ENCODE measurements around the gene RUNX3.

Gene RUNX3

DNA sequence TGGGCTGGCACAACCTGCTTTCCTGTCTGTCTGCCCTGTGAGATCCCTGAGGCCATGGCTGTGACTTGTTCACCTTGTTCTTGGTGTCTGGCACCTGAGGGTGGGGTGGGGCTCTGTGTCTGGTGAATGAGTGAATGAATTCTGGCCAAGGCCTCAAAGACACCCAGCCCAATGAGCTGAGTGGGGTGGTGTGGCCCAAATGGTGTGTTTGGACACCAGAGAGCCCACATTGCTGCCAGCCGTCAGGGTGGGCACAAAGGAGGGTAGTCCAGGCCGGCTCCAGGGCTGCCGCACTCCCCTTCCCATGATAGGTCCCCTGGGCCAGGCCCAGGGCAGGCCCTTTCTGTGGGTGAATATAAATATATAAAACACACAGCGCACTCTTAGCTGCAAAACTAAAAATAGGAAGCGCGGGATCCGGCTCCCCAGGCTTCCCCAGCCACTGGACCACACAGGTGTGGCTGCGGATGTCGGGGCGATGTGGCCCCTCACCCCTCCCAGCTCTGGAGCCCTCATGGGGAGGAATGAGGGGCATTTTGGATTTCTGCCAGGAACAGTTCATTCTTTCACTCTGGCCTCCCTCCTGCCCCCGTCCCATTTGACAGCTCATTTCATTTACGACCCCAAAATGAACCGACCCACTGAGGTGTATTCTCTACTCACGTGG lies 33.3 kb downstream of the RUNX3 start:
- no peaks in the 10 kb centered on the region for H3F3A ChIP-seq (ENCODE audit: control insufficient read depth, insufficient read depth)
- no peaks in the 10 kb centered on the region; the same call in 1 of the 2 replicates for H3K36me3 ChIP-seq (ENCODE audit: control insufficient read depth, low read length)

DNA sequence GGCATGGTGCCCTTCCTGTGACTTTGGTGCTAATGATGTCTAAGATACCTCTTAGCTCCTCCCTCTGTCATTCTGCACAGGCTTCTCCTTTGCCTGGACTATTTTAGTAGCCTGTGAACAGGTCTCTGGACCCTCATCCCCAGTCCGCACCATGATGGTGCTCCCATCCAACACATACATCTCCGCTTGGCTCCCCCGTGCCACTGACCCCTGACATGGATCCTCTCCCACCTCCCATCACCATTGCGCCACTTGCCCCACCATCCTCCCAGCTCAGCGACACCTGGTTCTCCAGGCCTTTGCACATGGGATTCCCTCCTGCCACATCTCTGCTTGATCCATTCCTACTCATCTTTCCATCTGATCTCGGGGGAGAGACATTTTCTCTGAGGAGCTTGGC lies 33.9 kb downstream of the RUNX3 start:
- Histone ChIP-seq H3K79me2 (ENCODE audit: control insufficient read depth, low read length) (no peaks in the 10 kb centered on the region), H3K4me3 (ENCODE audit: low read length) (no peak overlapping the region), H3K4me1 (ENCODE audit: control insufficient read depth, low read length) (no peaks in the 10 kb centered on the region), H4K20me1 (ENCODE audit: control insufficient read depth, insufficient read depth, low read depth, low read length) (no peaks in the 10 kb centered on the region; the same call in 1 of the 2 replicates), H3K4me2 (ENCODE audit: low read length) (no peak overlapping the region), H3K36me3 (ENCODE audit: control insufficient read depth, low read length) (no peaks in the 10 kb centered on the region), H3K9me2 (replicated peaks; ENCODE audit: control insufficient read depth, low read length) (no peaks in the 10 kb centered on the region), H3K27me3 (ENCODE audit: control insufficient read depth, low read length) (no peaks in the 10 kb centered on the region), H3K27ac (ENCODE audit: low read depth, low read length) (no peak overlapping the region), H3K9me3 (ENCODE audit: control insufficient read depth, insufficient read depth, low read length) (peaks cover 15% of the 10 kb centered on the region; the same call in 1 of the 2 replicates), H3F3A (ENCODE audit: control insufficient read depth, insufficient read depth) (no peaks in the 10 kb centered on the region)
- TF ChIP-seq EZH2phosphoT487 (IDR thresholded peaks at IDR 0.05; ENCODE audit: borderline replicate concordance, low read length): no peak
- TF ChIP-seq, protein P1, sequence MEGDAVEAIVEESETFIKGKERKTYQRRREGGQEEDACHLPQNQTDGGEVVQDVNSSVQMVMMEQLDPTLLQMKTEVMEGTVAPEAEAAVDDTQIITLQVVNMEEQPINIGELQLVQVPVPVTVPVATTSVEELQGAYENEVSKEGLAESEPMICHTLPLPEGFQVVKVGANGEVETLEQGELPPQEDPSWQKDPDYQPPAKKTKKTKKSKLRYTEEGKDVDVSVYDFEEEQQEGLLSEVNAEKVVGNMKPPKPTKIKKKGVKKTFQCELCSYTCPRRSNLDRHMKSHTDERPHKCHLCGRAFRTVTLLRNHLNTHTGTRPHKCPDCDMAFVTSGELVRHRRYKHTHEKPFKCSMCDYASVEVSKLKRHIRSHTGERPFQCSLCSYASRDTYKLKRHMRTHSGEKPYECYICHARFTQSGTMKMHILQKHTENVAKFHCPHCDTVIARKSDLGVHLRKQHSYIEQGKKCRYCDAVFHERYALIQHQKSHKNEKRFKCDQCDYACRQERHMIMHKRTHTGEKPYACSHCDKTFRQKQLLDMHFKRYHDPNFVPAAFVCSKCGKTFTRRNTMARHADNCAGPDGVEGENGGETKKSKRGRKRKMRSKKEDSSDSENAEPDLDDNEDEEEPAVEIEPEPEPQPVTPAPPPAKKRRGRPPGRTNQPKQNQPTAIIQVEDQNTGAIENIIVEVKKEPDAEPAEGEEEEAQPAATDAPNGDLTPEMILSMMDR (IDR thresholded peaks at IDR 0.05; ENCODE audit: low read depth, low read length, poor library complexity, severe bottlenecking): no peak

More for the DNA sequence above, 33.3 kb downstream of the RUNX3 start:
- no peak for TF ChIP-seq EZH2phosphoT487 (IDR thresholded peaks at IDR 0.05; ENCODE audit: borderline replicate concordance, low read length)
- TF ChIP-seq, protein P1 (IDR thresholded peaks at IDR 0.05; ENCODE audit: low read depth, low read length, poor library complexity, severe bottlenecking): no peak
- Histone ChIP-seq H3K9me3 (ENCODE audit: control insufficient read depth, insufficient read depth, low read length) (peaks cover 15% of the 10 kb centered on the region; the same call in 1 of the 2 replicates), H3K4me1 (ENCODE audit: control insufficient read depth, low read length) (no peaks in the 10 kb centered on the region), H3K27me3 (ENCODE audit: control insufficient read depth, low read length) (no peaks in the 10 kb centered on the region), H3K4me3 (ENCODE audit: low read length) (no peak overlapping the region), H3K9me2 (replicated peaks; ENCODE audit: control insufficient read depth, low read length) (no peaks in the 10 kb centered on the region), H4K20me1 (ENCODE audit: control insufficient read depth, insufficient read depth, low read depth, low read length) (no peaks in the 10 kb centered on the region; the same call in 1 of the 2 replicates), H3K4me2 (ENCODE audit: low read length) (no peak overlapping the region), H3K27ac (ENCODE audit: low read depth, low read length) (no peak overlapping the region), H3K79me2 (ENCODE audit: control insufficient read depth, low read length) (no peaks in the 10 kb centered on the region)

DNA sequence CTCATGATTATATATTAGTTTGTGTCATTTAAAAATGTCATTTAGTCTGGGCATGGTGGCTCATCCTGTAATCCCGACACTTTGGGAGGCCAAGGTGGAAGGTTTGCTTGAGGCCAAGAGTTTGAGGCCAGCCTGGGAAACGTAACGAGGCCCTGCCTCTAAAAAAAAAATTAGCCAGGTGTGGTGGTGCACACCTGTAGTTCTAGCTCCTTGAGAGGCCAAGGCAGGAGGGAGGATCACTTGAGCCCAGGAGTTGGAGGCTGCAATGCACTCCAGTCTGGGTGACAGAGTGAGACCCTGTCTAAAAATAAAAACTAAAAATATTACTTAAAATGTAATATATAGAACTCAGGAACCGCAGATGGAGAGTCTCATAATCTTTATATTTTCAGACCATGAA lies 34.6 kb downstream of the RUNX3 start:
- Histone ChIP-seq H3K4me1 (ENCODE audit: control insufficient read depth, low read length) (no peaks in the 10 kb centered on the region), H3K36me3 (ENCODE audit: control insufficient read depth, low read length) (no peaks in the 10 kb centered on the region), H3K9me3 (ENCODE audit: control insufficient read depth, insufficient read depth, low read length) (peaks cover 15% of the 10 kb centered on the region; the same call in 1 of the 2 replicates), H3K4me2 (ENCODE audit: low read length) (no peak overlapping the region), H4K20me1 (ENCODE audit: control insufficient read depth, insufficient read depth, low read depth, low read length) (no peaks in the 10 kb centered on the region; the same call in 1 of the 2 replicates), H3K9me2 (replicated peaks; ENCODE audit: control insufficient read depth, low read length) (no peaks in the 10 kb centered on the region), H3K79me2 (ENCODE audit: control insufficient read depth, low read length) (no peaks in the 10 kb centered on the region), H3K27me3 (ENCODE audit: control insufficient read depth, low read length) (no peaks in the 10 kb centered on the region), H3F3A (ENCODE audit: control insufficient read depth, insufficient read depth) (no peaks in the 10 kb centered on the region), H3K27ac (ENCODE audit: low read depth, low read length) (no peak overlapping the region), H3K4me3 (ENCODE audit: low read length) (no peak overlapping the region)
- no peak for TF ChIP-seq EZH2phosphoT487 (IDR thresholded peaks at IDR 0.05; ENCODE audit: borderline replicate concordance, low read length)
- TF ChIP-seq, protein P1 (IDR thresholded peaks at IDR 0.05; ENCODE audit: low read depth, low read length, poor library complexity, severe bottlenecking): no peak
